Cardiac fibroblast (primary cell): ENCODE data around the gene STK24.

Experiments used
- DNase-seq, 2 donors: peaks; one replicate each; pipeline versions ENCODE4 v3.0.0 to v3.0.0-alpha.2; 2010; ENCODE audit warnings: low read depth in 2 of 2
- H3K4me3 ChIP-seq, 2 donors: replicated peaks in 1 of 2; 1 replicate in 1 of 2; 2 replicates in 1 of 2; pipeline ENCODE4 v1.5.1; 2011; ENCODE audit warnings: low read depth in 2 of 2, low read length in 2 of 2, mild to moderate bottlenecking in 2 of 2, moderate library complexity in 1 of 2
- CTCF ChIP-seq: IDR thresholded peaks from one replicate; pipeline ENCODE4 v1.5.1; 2011; ENCODE audit warnings: low read depth, mild to moderate bottlenecking, low read length, inconsistent platforms

Gene STK24

GRCh38 chr13:98470920-98471319 is 106.0 kb downstream of the STK24 start:
- H3K4me3 ChIP-seq = no peak overlapping the region
- DNase-seq = no peak
- no peak for TF ChIP-seq CTCF

GRCh38 chr13:98468929-98469328 is 108.0 kb downstream of the STK24 start:
- H3K4me3 ChIP-seq = no peak overlapping the region
- no peak for DNase-seq
- no peak for TF ChIP-seq CTCF

GRCh38 chr13:98468361-98468760 is 108.5 kb downstream of the STK24 start:
- no peak overlapping the region for H3K4me3 ChIP-seq
- DNase-seq = no peak
- no peak for TF ChIP-seq CTCF

- TF ChIP-seq CTCF = no peak
- no peak for DNase-seq
Observed at GRCh38 chr13:98467263-98467985, 109.5 kb downstream of the STK24 start.

GRCh38 chr13:98466634-98467236 is 110.2 kb downstream of the STK24 start:
- TF ChIP-seq CTCF = peak; percentile 82
- peak; percentile 52 to 71 for DNase-seq
- no peak overlapping the region for H3K4me3 ChIP-seq

More at GRCh38 chr13:98467263-98467985, 109.5 kb downstream of the STK24 start:
- H3K4me3 ChIP-seq = no peak overlapping the region

- DNase-seq = no peak
- no peak overlapping the region for H3K4me3 ChIP-seq
- TF ChIP-seq CTCF = no peak
Observed at GRCh38 chr13:98462946-98463345, 114.0 kb downstream of the STK24 start.
